Activated B cell treated with CpG ODN at 0.5 μM for 24 hours (primary cell): ENCODE data around the gene FGD5. TPM values are rescaled to one million over a fixed set of nuclear protein-coding genes. Genes with fewer than 3 reads are reported as not detected.
A peak's percentile ranks its signal among the peaks of the same experiment; 100 is the strongest.

Experiments
- ATAC-seq: fragments of 200-7000 bp; cut with Tn5 transposase; one replicate; pipeline ENCODE4 v1.10.0; 2021; ENCODE audit warnings: low read depth, mild to moderate bottlenecking, moderate library complexity
- CTCF ChIA-PET: fragments of 350-600 bp; sonication (Branson Sonifier 250); formaldehyde crosslinking; loops from one replicate; lab custom pipeline; 2021; ENCODE audit warnings: antibody characterized with exemption; lab: Charles Lee
- POLR2A ChIA-PET: fragments of 350-600 bp; sonication (Branson Sonifier 250); formaldehyde crosslinking; loops from one replicate; lab custom pipeline; 2021; ENCODE audit warnings: antibody characterized with exemption; lab: Charles Lee
- DNase-seq: peaks from one replicate; pipeline ENCODE4 v3.0.0; 2022
- H3K27ac Mint-ChIP-seq: one replicate; pipeline ENCODE4 v1.8.0; 2020; ENCODE audit warnings: mixed read lengths
- H3K27me3 Mint-ChIP-seq: one replicate; pipeline ENCODE4 v1.8.0; 2021; ENCODE audit warnings: mixed read lengths
- H3K36me3 Mint-ChIP-seq: one replicate; pipeline ENCODE4 v1.8.0; 2021; ENCODE audit warnings: low read depth, mixed read lengths
- H3K4me1 Mint-ChIP-seq: one replicate; pipeline ENCODE4 v1.8.0; 2021; ENCODE audit warnings: mixed read lengths
- H3K4me3 Mint-ChIP-seq: one replicate; pipeline ENCODE4 v1.8.0; 2020; ENCODE audit warnings: mild to moderate bottlenecking, mixed read lengths
- H3K9me3 Mint-ChIP-seq: one replicate; pipeline ENCODE4 v1.8.0; 2020; ENCODE audit warnings: mixed read lengths
- CTCF ChIP-seq: fragments of 200-600 bp; IDR thresholded peaks from one replicate; pipeline ENCODE4 v1.8.0; 2022; ENCODE audit warnings: antibody characterized with exemption, mild to moderate bottlenecking
- intact Hi-C: fragments of 100-400 bp; cut with micrococcal nuclease; formaldehyde crosslinking; loops from one replicate; pipeline ENCODE4 v1.15.1; 2024
- total RNA-seq: library from RNA; stranded (reverse); gene quantifications from 2 replicates; pipeline ENCODE4 v1.2.3, GENCODE V29; 2022

FGD5 gene
- total RNA-seq, 1 donor from 2014 or later, result not detected

- Mint-ChIP-seq H3K9me3 (no peaks in the 10 kb centered on the region), H3K27me3 (no peaks in the 10 kb centered on the region), H3K4me3 (peak overlapping the region; percentile 99), H3K27ac (peak overlapping the region; percentile 100), H3K36me3 (peaks cover 43% of the 10 kb centered on the region), H3K4me1 (peaks cover 50% of the 10 kb centered on the region)
- ChIA-PET CTCF (no interaction called here), POLR2A (interaction anchor here (0.6 to 1.7 kb wide), 11 partner anchors 8 to 1936 kb away, joined by 3 to 9 read pairs (median 4); partner anchors contain the start of genes CCDC174, LSM3, MRPS25 and RBSN)
- ATAC-seq (no peak), DNase-seq (no peak)
- TF ChIP-seq CTCF, result no peak
- intact Hi-C loops, result loop anchor here (1.0 to 10.0 kb wide), 14 partner anchors 11 to 1316 kb away; partner anchors contain the start of genes BTD, CAPN7, CHCHD4 and DPH3
Measured at GRCh38 chr3:14948609-14949038, 129.9 kb downstream of the FGD5 start.

- intact Hi-C loops, result loop anchor here (2.0 to 10.0 kb wide), 4 partner anchors 478 to 1316 kb away; partner anchors contain the start of genes DPH3, EAF1, METTL6 and OXNAD1
- Mint-ChIP-seq H3K27me3 (no peaks in the 10 kb centered on the region), H3K36me3 (peaks cover 38% of the 10 kb centered on the region), H3K4me1 (peaks cover 46% of the 10 kb centered on the region), H3K4me3 (peak overlapping the region; percentile 99), H3K9me3 (no peaks in the 10 kb centered on the region), H3K27ac (peak overlapping the region; percentile 100)
- no peak for ATAC-seq
- TF ChIP-seq CTCF, result no peak
- no peak for DNase-seq
- CTCF ChIA-PET, result no interaction called here
- POLR2A ChIA-PET, result interaction anchor here (1.5 to 1.7 kb wide), 4 partner anchors 10 to 150 kb away, joined by 4 to 9 read pairs (median 6); partner anchors contain the start of genes MRPS25 and RBSN
Measured at GRCh38 chr3:14949126-14949525, 130.4 kb downstream of the FGD5 start.

GRCh38 chr3:14950274-14950673 lies 131.5 kb downstream of the FGD5 start:
- no peak for TF ChIP-seq CTCF
- no peaks in the 10 kb centered on the region for H3K27me3 Mint-ChIP-seq
- peaks cover 47% of the 10 kb centered on the region for H3K4me1 Mint-ChIP-seq
- no peak overlapping the region for H3K4me3 Mint-ChIP-seq
- H3K9me3 Mint-ChIP-seq, result no peaks in the 10 kb centered on the region
- CTCF ChIA-PET, result no interaction called here
- POLR2A ChIA-PET, result no interaction called here
- H3K27ac Mint-ChIP-seq, result no peak overlapping the region
- DNase-seq, result no peak
- peaks cover 31% of the 10 kb centered on the region for H3K36me3 Mint-ChIP-seq
- intact Hi-C loops, result no loop called here
- no peak for ATAC-seq

GRCh38 chr3:14957153-14957552 lies 138.4 kb downstream of the FGD5 start:
- no peak overlapping the region for H3K4me3 Mint-ChIP-seq
- POLR2A ChIA-PET, result interaction anchor here (0.6 to 1.3 kb wide), 2 partner anchors 9 to 108 kb away, joined by 3 to 7 read pairs; partner anchors contain the start of gene MRPS25
- CTCF ChIA-PET, result no interaction called here
- intact Hi-C loops, result no loop called here
- no peaks in the 10 kb centered on the region for H3K27me3 Mint-ChIP-seq
- H3K4me1 Mint-ChIP-seq, result peaks cover 50% of the 10 kb centered on the region
- no peak for DNase-seq
- peaks cover 23% of the 10 kb centered on the region for H3K36me3 Mint-ChIP-seq
- TF ChIP-seq CTCF, result no peak
- no peaks in the 10 kb centered on the region for H3K9me3 Mint-ChIP-seq
- H3K27ac Mint-ChIP-seq, result peak overlapping the region; percentile 56
- no peak for ATAC-seq

GRCh38 chr3:14957925-14958324 lies 139.2 kb downstream of the FGD5 start:
- H3K4me1 Mint-ChIP-seq, result peaks cover 46% of the 10 kb centered on the region
- H3K27me3 Mint-ChIP-seq, result no peaks in the 10 kb centered on the region
- TF ChIP-seq CTCF, result no peak
- DNase-seq (no peak), ATAC-seq (peak; percentile 62)
- ChIA-PET CTCF (no interaction called here), POLR2A (interaction anchor here (1.9 kb wide), 1 partner anchor 9 kb away, joined by 4 read pairs; no protein-coding TSS in a partner anchor)
- peak overlapping the region; percentile 41 for H3K4me3 Mint-ChIP-seq
- peak overlapping the region; percentile 3 for H3K27ac Mint-ChIP-seq
- H3K9me3 Mint-ChIP-seq, result no peaks in the 10 kb centered on the region
- intact Hi-C loops, result no loop called here
- peaks cover 27% of the 10 kb centered on the region for H3K36me3 Mint-ChIP-seq
